Right atrium auricular region (tissue), 2 donors: Measurements from ENCODE around the gene RGS6. TPM values are rescaled to one million over a fixed set of nuclear protein-coding genes. Genes with fewer than 3 reads are reported as not detected.
A peak's percentile ranks its signal among the peaks of the same experiment; 100 is the strongest.

Experiments
- DNase-seq: peaks from one replicate; pipeline ENCODE4 v3.0.0-alpha.2; 2019; ENCODE audit warnings: low spot score
- H3K27ac ChIP-seq, 2 donors: fragments of 200-600 bp; sonication (generic); 1 replicate in 1 of 2; 2 replicates in 1 of 2; pipeline ENCODE4 v1.5.1; 2016 to 2019
- H3K27me3 ChIP-seq, 2 donors: fragments of 200-600 bp; sonication (generic); one replicate each; pipeline versions ENCODE4 v1.5.1 to v1.6.0; 2017 to 2019
- H3K36me3 ChIP-seq: fragments of 200-600 bp; sonication (generic); one replicate; pipeline ENCODE4 v1.5.1; 2016
- H3K4me1 ChIP-seq, 2 donors: fragments of 200-600 bp; sonication (generic); one replicate each; pipeline versions ENCODE4 v1.5.1 to v1.6.0; 2017 to 2019
- H3K4me3 ChIP-seq, 2 donors: fragments of 200-600 bp; sonication (generic); 1 replicate in 1 of 2; 2 replicates in 1 of 2; pipeline ENCODE4 v1.5.1; 2017 to 2019; ENCODE audit warnings: mild to moderate bottlenecking in 1 of 2, moderate library complexity in 1 of 2
- H3K9me3 ChIP-seq, 2 donors: fragments of 200-600 bp; sonication (generic); one replicate each; pipeline ENCODE4 v1.5.1; 2019
- total RNA-seq, 2 donors: library from RNA; depleted of rRNA; stranded (reverse); fragments of >200 nt; gene quantifications; one replicate each; pipeline ENCODE4 v1.1.0, GENCODE V29; 2016
- TF ChIP-seq, protein P1 (sequence below), 2 donors: fragments of 200-600 bp; sonication (generic); IDR thresholded peaks; one replicate each; pipeline ENCODE4 v1.5.1; 2019; ENCODE audit warnings: antibody characterized with exemption in 2 of 2

Gene RGS6
- total RNA-seq, 2 donors from 2014 or later: 12.1 to 13.1 TPM

DNA sequence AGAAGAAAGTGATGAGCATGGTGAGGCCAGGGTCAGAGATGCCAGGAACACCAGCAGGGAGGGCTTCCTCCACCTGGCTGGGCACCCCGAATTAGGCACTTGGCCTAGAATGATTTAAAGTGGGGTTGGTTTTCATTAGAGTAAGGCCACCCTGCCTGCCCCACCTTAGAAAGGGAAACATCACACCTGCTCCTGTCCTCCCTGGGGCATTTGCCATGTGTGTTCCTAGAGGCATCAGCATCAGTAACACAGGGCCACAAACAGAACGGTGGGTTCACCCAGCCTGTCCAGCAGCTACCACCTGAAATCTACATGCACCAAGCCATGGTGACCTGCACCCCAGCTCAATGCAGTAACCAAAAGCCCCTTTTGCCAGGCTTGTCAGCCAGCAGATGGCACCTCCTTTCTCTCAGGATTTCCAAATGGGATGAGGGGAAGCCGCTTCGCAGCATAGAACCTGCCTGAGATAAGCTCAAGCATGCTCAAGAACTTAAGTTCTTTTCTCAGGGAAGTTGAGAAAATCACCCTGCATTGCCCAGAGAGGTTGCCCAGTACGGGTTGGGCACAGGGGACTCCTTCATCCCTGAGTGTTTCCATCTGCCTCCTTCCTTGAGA, 622.9 kb downstream of the RGS6 start:
- H3K27me3 ChIP-seq: no peaks in the 10 kb centered on the region
- no peaks in the 10 kb centered on the region for H3K9me3 ChIP-seq
- TF ChIP-seq, protein P1, sequence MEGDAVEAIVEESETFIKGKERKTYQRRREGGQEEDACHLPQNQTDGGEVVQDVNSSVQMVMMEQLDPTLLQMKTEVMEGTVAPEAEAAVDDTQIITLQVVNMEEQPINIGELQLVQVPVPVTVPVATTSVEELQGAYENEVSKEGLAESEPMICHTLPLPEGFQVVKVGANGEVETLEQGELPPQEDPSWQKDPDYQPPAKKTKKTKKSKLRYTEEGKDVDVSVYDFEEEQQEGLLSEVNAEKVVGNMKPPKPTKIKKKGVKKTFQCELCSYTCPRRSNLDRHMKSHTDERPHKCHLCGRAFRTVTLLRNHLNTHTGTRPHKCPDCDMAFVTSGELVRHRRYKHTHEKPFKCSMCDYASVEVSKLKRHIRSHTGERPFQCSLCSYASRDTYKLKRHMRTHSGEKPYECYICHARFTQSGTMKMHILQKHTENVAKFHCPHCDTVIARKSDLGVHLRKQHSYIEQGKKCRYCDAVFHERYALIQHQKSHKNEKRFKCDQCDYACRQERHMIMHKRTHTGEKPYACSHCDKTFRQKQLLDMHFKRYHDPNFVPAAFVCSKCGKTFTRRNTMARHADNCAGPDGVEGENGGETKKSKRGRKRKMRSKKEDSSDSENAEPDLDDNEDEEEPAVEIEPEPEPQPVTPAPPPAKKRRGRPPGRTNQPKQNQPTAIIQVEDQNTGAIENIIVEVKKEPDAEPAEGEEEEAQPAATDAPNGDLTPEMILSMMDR (IDR thresholded peaks at IDR 0.05): peak in 1 of 2 donors; percentile 24
- no peak for DNase-seq
- H3K36me3 ChIP-seq: no peaks in the 10 kb centered on the region
- H3K4me1 ChIP-seq: peaks cover 0 to 29% of the 10 kb centered on the region in 2 donors
- no peak overlapping the region for H3K27ac ChIP-seq
- H3K4me3 ChIP-seq: no peak overlapping the region

- DNase-seq: no peak
- H3K4me1 ChIP-seq: peaks cover 0 to 34% of the 10 kb centered on the region in 2 donors
Observed at GRCh38 chr14:72555609-72556000, 623.4 kb downstream of the RGS6 start.

DNA sequence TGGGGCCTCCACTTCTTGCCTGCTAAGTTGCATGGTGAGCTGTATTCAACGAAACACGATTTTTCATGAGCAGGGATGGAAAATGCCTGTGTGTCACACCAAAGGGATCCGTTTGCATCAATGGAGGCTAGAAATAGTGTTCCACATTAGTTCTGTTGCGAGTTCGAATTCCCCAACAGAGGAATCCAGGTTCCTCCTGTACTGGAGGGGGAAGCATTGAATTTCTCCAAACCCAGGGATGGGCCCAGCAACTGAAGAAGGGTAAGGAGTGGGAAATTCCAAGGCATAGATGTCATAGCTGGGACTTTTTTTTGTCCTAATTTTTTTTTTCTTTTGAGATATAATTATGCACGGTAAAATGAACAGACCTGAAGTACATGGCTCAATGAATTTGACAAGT, 625.4 kb downstream of the RGS6 start:
- H3K27me3 ChIP-seq: no peaks in the 10 kb centered on the region
- TF ChIP-seq, protein P1 (IDR thresholded peaks at IDR 0.05): no peak
- H3K27ac ChIP-seq: no peak overlapping the region
- peaks cover 0 to 35% of the 10 kb centered on the region in 2 donors for H3K4me1 ChIP-seq
- H3K4me3 ChIP-seq: no peak overlapping the region
- H3K36me3 ChIP-seq: no peaks in the 10 kb centered on the region
- no peaks in the 10 kb centered on the region for H3K9me3 ChIP-seq
- no peak for DNase-seq

More at GRCh38 chr14:72555609-72556000, 623.4 kb downstream of the RGS6 start:
- H3K27me3 ChIP-seq: no peaks in the 10 kb centered on the region
- H3K9me3 ChIP-seq: no peaks in the 10 kb centered on the region
- H3K36me3 ChIP-seq: no peaks in the 10 kb centered on the region
- H3K4me3 ChIP-seq: no peak overlapping the region
- TF ChIP-seq, protein P1 (IDR thresholded peaks at IDR 0.05): no peak
- no peak overlapping the region for H3K27ac ChIP-seq

DNA sequence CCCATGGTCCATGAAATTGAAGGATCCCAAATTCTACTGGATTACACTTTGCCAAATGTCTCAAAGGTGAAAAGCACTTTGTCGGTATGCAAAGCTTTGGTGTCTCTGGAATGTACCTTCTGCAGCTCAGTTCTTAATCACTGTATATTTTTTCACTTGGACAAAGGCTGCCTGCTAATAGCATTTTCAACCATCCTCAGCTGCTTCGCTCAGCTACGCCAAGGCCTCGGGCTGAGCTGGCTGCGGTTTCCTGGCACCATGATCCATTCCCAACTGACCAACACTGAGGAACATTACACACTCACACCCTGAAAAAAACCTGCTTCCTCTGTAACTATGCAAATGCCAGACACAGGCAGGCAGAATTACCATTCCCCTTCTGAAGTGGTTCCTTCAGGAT, 626.5 kb downstream of the RGS6 start:
- no peak overlapping the region for H3K4me3 ChIP-seq
- no peak for DNase-seq
- peaks cover 0 to 28% of the 10 kb centered on the region in 2 donors for H3K4me1 ChIP-seq
- no peaks in the 10 kb centered on the region for H3K9me3 ChIP-seq
- H3K27me3 ChIP-seq: no peaks in the 10 kb centered on the region
- TF ChIP-seq, protein P1 (IDR thresholded peaks at IDR 0.05): no peak
- H3K36me3 ChIP-seq: no peaks in the 10 kb centered on the region
- peak overlapping the region; percentile 51 to 59 for H3K27ac ChIP-seq

DNA sequence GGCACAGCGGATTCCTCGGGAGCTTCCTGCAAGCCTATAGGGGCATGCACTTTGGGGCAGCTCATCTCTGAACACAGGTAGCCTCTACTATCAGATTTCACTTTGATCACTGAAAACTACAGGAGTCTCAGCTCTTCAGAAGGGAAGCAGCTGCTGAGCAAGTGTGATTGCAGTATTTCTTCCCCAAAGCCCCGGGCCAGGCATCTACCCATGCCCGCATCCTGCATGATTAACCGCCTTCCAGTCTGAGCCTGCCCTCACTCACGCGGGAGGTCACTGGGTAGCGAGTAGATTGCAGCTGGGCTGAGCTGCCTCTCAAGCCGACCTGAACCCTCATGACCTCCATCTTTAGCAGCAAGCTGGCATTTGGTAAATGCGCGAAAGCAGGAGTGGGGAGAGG, 627.0 kb downstream of the RGS6 start:
- H3K4me3 ChIP-seq: no peak overlapping the region
- TF ChIP-seq, protein P1 (IDR thresholded peaks at IDR 0.05): no peak
- no peaks in the 10 kb centered on the region for H3K36me3 ChIP-seq
- H3K9me3 ChIP-seq: no peaks in the 10 kb centered on the region
- H3K27ac ChIP-seq: peak overlapping the region; percentile 51 to 59
- no peaks in the 10 kb centered on the region for H3K27me3 ChIP-seq
- DNase-seq: no peak
- peaks cover 0 to 23% of the 10 kb centered on the region in 2 donors for H3K4me1 ChIP-seq
